Caco-2 (cell line): ENCODE measurements around the gene ATP8B4. TPM values are rescaled to one million over a fixed set of nuclear protein-coding genes. Genes with fewer than 3 reads are reported as not detected.

ENCODE experiments used
- BruUV-seq: library from RNA; stranded (reverse); fragments of 400-500 nt; replicated peaks from 2 replicates; lab custom pipeline; 2021; lab: Mats Ljungman, UMichigan
- CTCF ChIA-PET: fragments of 300-600 bp; sonication (Branson Sonifier 250); formaldehyde crosslinking; loops from one replicate; lab custom pipeline; 2022; ENCODE audit warnings: antibody characterized with exemption; lab: Charles Lee
- POLR2A ChIA-PET: fragments of 300-600 bp; sonication (Branson Sonifier 250); formaldehyde crosslinking; loops from one replicate; lab custom pipeline; 2022; ENCODE audit warnings: antibody characterized with exemption; lab: Charles Lee
- DNase-seq, 2 experiments: peaks; one replicate each; pipeline versions ENCODE4 v3.0.0 to v3.0.0-alpha.2; 2020 to 2022
- H3K27me3 ChIP-seq: replicated peaks from 2 replicates; pipeline ENCODE4 v1.6.0; 2011; ENCODE audit warnings: low read length; ENCODE audit not compliant: control insufficient read depth, insufficient read depth
- H3K36me3 ChIP-seq: 2 replicates; pipeline ENCODE4 v1.5.1; 2011; ENCODE audit warnings: low read length; ENCODE audit not compliant: control insufficient read depth, insufficient read depth
- H3K4me1 ChIP-seq: fragments of 250-450 bp; sonication (Bioruptor Pico); 2 replicates; pipeline ENCODE4 v1.5.1; 2020; ENCODE audit warnings: mild to moderate bottlenecking
- H3K4me3 ChIP-seq: 2 replicates; pipeline ENCODE4 v1.5.1; 2011; ENCODE audit warnings: low read depth, mild to moderate bottlenecking, control low read depth, low read length
- H3K9me3 ChIP-seq: fragments of 250-450 bp; sonication (Bioruptor Pico); 2 replicates; pipeline ENCODE4 v1.5.1; 2020; ENCODE audit warnings: mild to moderate bottlenecking, moderate library complexity
- H3K27ac Mint-ChIP-seq: one replicate; pipeline ENCODE4 v1.8.0; 2022; ENCODE audit warnings: mixed read lengths; ENCODE audit not compliant: unreplicated experiment
- H3K27me3 Mint-ChIP-seq: one replicate; pipeline ENCODE4 v1.8.0; 2022; ENCODE audit warnings: mixed read lengths; ENCODE audit not compliant: insufficient read depth, unreplicated experiment
- H3K36me3 Mint-ChIP-seq: one replicate; pipeline ENCODE4 v1.8.0; 2022; ENCODE audit warnings: mild to moderate bottlenecking, mixed read lengths; ENCODE audit not compliant: insufficient read depth, unreplicated experiment
- H3K4me1 Mint-ChIP-seq: one replicate; pipeline ENCODE4 v1.8.0; 2022; ENCODE audit warnings: low read depth, mixed read lengths; ENCODE audit not compliant: unreplicated experiment
- H3K4me3 Mint-ChIP-seq: one replicate; pipeline ENCODE4 v1.8.0; 2022; ENCODE audit warnings: mild to moderate bottlenecking, moderate library complexity, mixed read lengths; ENCODE audit not compliant: unreplicated experiment
- H3K9me3 Mint-ChIP-seq: one replicate; pipeline ENCODE4 v1.8.0; 2022; ENCODE audit warnings: mixed read lengths; ENCODE audit not compliant: unreplicated experiment
- CTCF ChIP-seq, 2 experiments: fragments of 200-600 bp in 1 of 2; IDR thresholded peaks; 1 replicate in 1 of 2; 2 replicates in 1 of 2; pipeline versions ENCODE4 v1.5.1 to v1.8.0; 2011 to 2022; ENCODE audit warnings: antibody characterized with exemption in 1 of 2, control low read depth in 1 of 2, inconsistent platforms in 1 of 2, low read depth in 1 of 2, low read length in 1 of 2, mild to moderate bottlenecking in 1 of 2, moderate library complexity in 1 of 2; ENCODE audit not compliant: insufficient read depth in 1 of 2, severe bottlenecking in 1 of 2, unreplicated experiment in 1 of 2
- intact Hi-C: fragments of 100-400 bp; cut with micrococcal nuclease; formaldehyde crosslinking; loops from one replicate; pipeline ENCODE4 v1.10.0; 2022; ENCODE audit not compliant: unreplicated experiment
- total RNA-seq: library from RNA; stranded (reverse); gene quantifications from 2 replicates; pipeline ENCODE4 v1.2.3, GENCODE V29; 2022

ATP8B4 gene
- total RNA-seq, 1 experiment from 2014 or later = 0.57 TPM

- no peak for DNase-seq
- Mint-ChIP-seq H3K4me1 (peaks cover 7% of the 10 kb centered on the region), H3K36me3 (no peaks in the 10 kb centered on the region), H3K4me3 (no peak overlapping the region), H3K27me3 (no peaks in the 10 kb centered on the region), H3K27ac (no peak overlapping the region), H3K9me3 (no peaks in the 10 kb centered on the region)
- no peaks in the 10 kb centered on the region for H3K36me3 ChIP-seq
- H3K27me3 ChIP-seq = no peaks in the 10 kb centered on the region
- intact Hi-C loops = no loop called here
- H3K4me3 ChIP-seq = no peak overlapping the region
- no peaks in the 10 kb centered on the region for H3K9me3 ChIP-seq
- ChIA-PET CTCF (no interaction called here), POLR2A (no interaction called here)
- no peaks in the 10 kb centered on the region for H3K4me1 ChIP-seq
- TF ChIP-seq CTCF (IDR thresholded peaks at IDR 0.05; ENCODE audit: insufficient read depth in 1 of 2, low read depth in 1 of 2, low read length in 1 of 2, severe bottlenecking in 1 of 2, unreplicated experiment in 1 of 2) = no peak
- no TSS peak for BruUV-seq
These were observed 19.4 kb upstream of the ATP8B4 start for GRCh38 chr15:50138391-50138790.

GRCh38 chr15:50137893-50138292, 18.9 kb upstream of the ATP8B4 start:
- BruUV-seq = no TSS peak
- H3K36me3 Mint-ChIP-seq = no peaks in the 10 kb centered on the region
- H3K27me3 Mint-ChIP-seq = no peaks in the 10 kb centered on the region
- peaks cover 7% of the 10 kb centered on the region for H3K4me1 Mint-ChIP-seq
- Histone ChIP-seq H3K9me3 (no peaks in the 10 kb centered on the region), H3K4me3 (no peak overlapping the region), H3K4me1 (no peaks in the 10 kb centered on the region), H3K27me3 (no peaks in the 10 kb centered on the region), H3K36me3 (no peaks in the 10 kb centered on the region)
- ChIA-PET CTCF (no interaction called here), POLR2A (no interaction called here)
- no peaks in the 10 kb centered on the region for H3K9me3 Mint-ChIP-seq
- intact Hi-C loops = no loop called here
- no peak for TF ChIP-seq CTCF (IDR thresholded peaks at IDR 0.05; ENCODE audit: insufficient read depth in 1 of 2, low read depth in 1 of 2, low read length in 1 of 2, severe bottlenecking in 1 of 2, unreplicated experiment in 1 of 2)
- no peak for DNase-seq
- H3K4me3 Mint-ChIP-seq = no peak overlapping the region
- no peak overlapping the region for H3K27ac Mint-ChIP-seq

GRCh38 chr15:50137330-50137761, 18.3 kb upstream of the ATP8B4 start:
- H3K27ac Mint-ChIP-seq = no peak overlapping the region
- H3K9me3 Mint-ChIP-seq = no peaks in the 10 kb centered on the region
- no peak for TF ChIP-seq CTCF (IDR thresholded peaks at IDR 0.05; ENCODE audit: insufficient read depth in 1 of 2, low read depth in 1 of 2, low read length in 1 of 2, severe bottlenecking in 1 of 2, unreplicated experiment in 1 of 2)
- Histone ChIP-seq H3K4me3 (no peak overlapping the region), H3K9me3 (no peaks in the 10 kb centered on the region), H3K27me3 (no peaks in the 10 kb centered on the region), H3K36me3 (no peaks in the 10 kb centered on the region), H3K4me1 (no peaks in the 10 kb centered on the region)
- no peak overlapping the region for H3K4me3 Mint-ChIP-seq
- POLR2A ChIA-PET = no interaction called here
- no peaks in the 10 kb centered on the region for H3K36me3 Mint-ChIP-seq
- H3K4me1 Mint-ChIP-seq = peaks cover 7% of the 10 kb centered on the region
- no peak for DNase-seq
- intact Hi-C loops = no loop called here
- CTCF ChIA-PET = no interaction called here
- no TSS peak for BruUV-seq
- no peaks in the 10 kb centered on the region for H3K27me3 Mint-ChIP-seq
